Measurements from ENCODE around the gene EPHB2.

DNA sequence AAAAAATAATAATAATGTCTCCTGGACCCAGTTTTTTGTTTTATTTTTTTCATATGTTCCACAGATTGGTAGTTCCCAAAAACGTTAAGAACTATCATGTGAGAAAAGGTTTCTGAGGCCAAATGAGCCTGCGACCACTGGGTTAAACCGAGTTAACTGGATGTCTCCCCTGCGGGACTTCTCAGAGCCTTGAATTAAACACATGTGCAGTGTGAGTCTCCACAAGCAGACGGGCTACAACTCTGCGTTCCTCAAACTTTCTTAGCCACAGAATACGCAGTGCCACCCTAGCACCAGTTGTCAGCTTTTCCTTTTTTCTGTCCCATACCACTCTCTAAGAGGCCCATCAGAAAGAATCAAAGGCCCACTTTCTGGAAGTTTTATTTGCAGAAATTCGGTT is 164.1 kb downstream of the EPHB2 start:
- TF ChIP-seq, protein P1, sequence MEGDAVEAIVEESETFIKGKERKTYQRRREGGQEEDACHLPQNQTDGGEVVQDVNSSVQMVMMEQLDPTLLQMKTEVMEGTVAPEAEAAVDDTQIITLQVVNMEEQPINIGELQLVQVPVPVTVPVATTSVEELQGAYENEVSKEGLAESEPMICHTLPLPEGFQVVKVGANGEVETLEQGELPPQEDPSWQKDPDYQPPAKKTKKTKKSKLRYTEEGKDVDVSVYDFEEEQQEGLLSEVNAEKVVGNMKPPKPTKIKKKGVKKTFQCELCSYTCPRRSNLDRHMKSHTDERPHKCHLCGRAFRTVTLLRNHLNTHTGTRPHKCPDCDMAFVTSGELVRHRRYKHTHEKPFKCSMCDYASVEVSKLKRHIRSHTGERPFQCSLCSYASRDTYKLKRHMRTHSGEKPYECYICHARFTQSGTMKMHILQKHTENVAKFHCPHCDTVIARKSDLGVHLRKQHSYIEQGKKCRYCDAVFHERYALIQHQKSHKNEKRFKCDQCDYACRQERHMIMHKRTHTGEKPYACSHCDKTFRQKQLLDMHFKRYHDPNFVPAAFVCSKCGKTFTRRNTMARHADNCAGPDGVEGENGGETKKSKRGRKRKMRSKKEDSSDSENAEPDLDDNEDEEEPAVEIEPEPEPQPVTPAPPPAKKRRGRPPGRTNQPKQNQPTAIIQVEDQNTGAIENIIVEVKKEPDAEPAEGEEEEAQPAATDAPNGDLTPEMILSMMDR (IDR thresholded peaks at IDR 0.05), result no peak
- no peak for TF ChIP-seq POLR2A (IDR thresholded peaks at IDR 0.05)
